Loucy (cell line): ENCODE data around the gene MBD5.

Source experiments
- CTCF ChIP-seq: fragments of 200-600 bp; sonication (generic); conservative IDR thresholded peaks from 2 replicates; pipeline ENCODE4 v1.5.1; 2014; ENCODE audit warnings: mild to moderate bottlenecking, antibody characterized with exemption, low read length
- EZH2phosphoT487 ChIP-seq: fragments of 200-600 bp; IDR thresholded peaks from 2 replicates; pipeline ENCODE4 v1.6.1; 2018; ENCODE audit warnings: antibody characterized with exemption, mild to moderate bottlenecking, moderate library complexity, borderline replicate concordance

DNA sequence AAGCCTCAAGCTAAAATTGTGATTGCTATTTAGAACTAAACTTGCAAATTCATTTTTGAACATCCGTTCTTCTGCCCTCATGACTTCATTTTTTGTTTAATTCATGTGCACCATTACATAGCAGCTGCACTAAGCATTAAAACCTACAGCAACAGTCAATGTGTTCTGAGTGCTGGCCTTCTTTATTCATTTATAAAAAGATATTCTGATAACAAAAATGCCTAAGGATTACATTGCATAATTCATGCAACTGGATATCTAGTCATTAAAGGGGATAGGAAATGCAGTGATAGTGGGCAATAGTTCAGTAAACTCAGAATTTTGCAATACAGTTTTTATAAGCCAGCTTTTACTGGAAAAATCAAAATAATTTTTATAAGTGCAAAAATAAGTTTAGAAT, 329.3 kb downstream of the MBD5 start:
- TF ChIP-seq CTCF, result no peak
- TF ChIP-seq EZH2phosphoT487, result no peak
